ENCODE measurements around the gene KCTD4.
A peak's percentile ranks its signal among the peaks of the same experiment; 100 is the strongest.

KCTD4 gene

DNA sequence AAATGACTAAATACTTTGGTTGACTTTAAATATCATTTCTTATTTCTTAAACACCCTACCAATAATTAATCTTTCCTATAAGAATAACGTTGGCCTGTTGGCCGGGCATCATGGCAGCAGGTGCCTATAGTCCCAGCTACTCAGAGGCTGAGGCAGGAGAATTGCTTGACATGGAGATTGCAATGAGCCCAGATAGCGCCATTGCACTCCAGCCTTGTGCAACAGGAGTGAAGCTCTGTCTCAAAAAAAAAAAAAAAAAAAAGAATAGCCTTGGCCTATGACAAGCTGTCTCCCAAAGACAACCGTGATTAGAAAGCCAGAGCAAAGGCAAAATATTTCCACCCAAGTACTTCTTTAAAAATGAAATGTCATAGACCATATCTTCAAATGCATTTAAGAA is 24.5 kb upstream of the KCTD4 start:
- DNase-seq (ENCODE audit: low read depth): no peak
- TF ChIP-seq, protein P1, sequence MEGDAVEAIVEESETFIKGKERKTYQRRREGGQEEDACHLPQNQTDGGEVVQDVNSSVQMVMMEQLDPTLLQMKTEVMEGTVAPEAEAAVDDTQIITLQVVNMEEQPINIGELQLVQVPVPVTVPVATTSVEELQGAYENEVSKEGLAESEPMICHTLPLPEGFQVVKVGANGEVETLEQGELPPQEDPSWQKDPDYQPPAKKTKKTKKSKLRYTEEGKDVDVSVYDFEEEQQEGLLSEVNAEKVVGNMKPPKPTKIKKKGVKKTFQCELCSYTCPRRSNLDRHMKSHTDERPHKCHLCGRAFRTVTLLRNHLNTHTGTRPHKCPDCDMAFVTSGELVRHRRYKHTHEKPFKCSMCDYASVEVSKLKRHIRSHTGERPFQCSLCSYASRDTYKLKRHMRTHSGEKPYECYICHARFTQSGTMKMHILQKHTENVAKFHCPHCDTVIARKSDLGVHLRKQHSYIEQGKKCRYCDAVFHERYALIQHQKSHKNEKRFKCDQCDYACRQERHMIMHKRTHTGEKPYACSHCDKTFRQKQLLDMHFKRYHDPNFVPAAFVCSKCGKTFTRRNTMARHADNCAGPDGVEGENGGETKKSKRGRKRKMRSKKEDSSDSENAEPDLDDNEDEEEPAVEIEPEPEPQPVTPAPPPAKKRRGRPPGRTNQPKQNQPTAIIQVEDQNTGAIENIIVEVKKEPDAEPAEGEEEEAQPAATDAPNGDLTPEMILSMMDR (IDR thresholded peaks at IDR 0.05; ENCODE audit: insufficient read depth, low read depth, low read length, missing control alignments): no peak

DNA sequence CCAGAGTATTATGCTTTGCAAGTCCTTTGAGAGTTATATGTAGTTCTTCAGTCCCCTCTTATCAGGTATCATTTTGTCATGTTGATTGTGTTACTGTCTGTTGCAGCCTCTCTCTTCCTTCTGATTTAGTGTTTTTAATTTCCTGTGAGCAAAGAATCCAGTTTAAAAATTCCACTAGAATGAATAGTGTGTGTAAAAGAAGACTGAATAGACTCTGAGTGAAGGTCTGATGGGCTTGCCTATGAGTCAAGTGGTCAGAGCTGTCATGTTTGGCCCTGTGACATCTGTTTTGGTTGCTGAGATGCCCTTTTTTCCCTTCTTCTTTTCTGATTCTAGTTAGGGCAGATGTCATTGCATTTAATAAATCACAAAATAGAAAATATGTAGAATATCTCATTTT is 23.3 kb upstream of the KCTD4 start:
- DNase-seq (ENCODE audit: low read depth): no peak
- no peak overlapping the region for H3K4me3 ChIP-seq (ENCODE audit: low read length)
- TF ChIP-seq, protein P1 (IDR thresholded peaks at IDR 0.05; ENCODE audit: insufficient read depth, low read depth, low read length, missing control alignments): no peak

More for the DNA sequence above, 24.5 kb upstream of the KCTD4 start:
- H3K4me3 ChIP-seq (ENCODE audit: low read length): no peak overlapping the region

DNA sequence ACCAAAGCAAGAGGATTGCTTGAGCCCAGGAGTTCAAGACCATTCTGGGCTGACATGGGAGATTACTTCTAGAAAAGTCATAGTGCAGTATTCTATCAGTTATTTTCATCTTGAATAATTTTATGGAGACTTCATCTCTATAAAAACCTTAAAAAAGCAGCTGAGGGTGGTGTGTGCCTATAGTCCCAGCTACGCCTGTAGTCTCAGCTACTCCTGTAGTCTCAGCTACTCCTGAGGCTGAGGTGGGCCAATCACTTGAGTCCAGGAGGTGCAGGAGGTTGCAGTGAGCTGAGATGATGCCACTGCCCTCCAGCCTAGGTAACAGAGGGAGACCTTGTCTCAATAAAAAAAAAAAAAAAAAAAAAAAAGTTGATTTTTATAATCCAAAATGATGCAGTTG is 22.1 kb upstream of the KCTD4 start:
- H3K4me3 ChIP-seq (ENCODE audit: low read length): no peak overlapping the region
- no peak for DNase-seq (ENCODE audit: low read depth)
- TF ChIP-seq, protein P1 (IDR thresholded peaks at IDR 0.05; ENCODE audit: insufficient read depth, low read depth, low read length, missing control alignments): no peak

DNA sequence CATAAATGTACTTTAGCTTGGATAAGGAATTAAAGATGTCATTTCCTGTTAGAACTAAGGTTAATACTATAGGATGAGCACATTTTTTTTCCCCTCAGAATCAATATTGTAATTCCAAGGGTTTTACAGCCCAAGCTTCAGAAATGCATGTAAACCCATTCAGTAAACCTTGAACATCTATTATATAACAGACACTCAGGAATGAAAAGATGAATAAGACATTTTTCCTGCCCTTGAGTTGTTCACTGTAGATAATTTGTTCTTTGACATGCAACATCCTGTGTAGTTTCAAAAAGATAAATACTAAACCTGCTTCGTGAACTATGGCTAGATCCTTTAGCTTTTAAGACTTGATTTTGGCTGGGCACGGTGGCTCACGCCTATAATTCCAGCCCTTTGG is 21.7 kb upstream of the KCTD4 start:
- DNase-seq (ENCODE audit: low read depth): no peak
- TF ChIP-seq, protein P1 (IDR thresholded peaks at IDR 0.05; ENCODE audit: insufficient read depth, low read depth, low read length, missing control alignments): no peak
- H3K4me3 ChIP-seq (ENCODE audit: low read length): no peak overlapping the region

DNA sequence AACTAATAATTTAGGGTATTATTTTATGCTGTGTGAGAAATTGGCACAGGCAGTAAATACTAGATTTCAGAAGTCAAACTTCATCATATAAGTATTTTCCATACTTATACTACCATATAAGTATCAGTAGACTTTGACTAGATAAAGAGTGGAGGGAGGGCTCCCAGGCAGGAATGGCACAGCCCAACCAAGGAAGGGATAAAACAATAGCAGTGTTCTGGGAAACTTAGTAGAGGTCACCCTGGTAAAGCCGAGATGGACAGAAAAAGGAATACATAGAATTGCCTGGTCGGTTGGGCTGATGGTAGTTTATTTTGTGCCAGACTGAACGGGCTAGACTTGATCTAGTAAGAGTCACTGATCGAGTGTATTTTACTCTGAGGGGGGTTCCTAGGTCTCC is 19.6 kb upstream of the KCTD4 start:
- no peak for DNase-seq (ENCODE audit: low read depth)
- TF ChIP-seq, protein P1 (IDR thresholded peaks at IDR 0.05; ENCODE audit: insufficient read depth, low read depth, low read length, missing control alignments): no peak
- no peak overlapping the region for H3K4me3 ChIP-seq (ENCODE audit: low read length)

DNA sequence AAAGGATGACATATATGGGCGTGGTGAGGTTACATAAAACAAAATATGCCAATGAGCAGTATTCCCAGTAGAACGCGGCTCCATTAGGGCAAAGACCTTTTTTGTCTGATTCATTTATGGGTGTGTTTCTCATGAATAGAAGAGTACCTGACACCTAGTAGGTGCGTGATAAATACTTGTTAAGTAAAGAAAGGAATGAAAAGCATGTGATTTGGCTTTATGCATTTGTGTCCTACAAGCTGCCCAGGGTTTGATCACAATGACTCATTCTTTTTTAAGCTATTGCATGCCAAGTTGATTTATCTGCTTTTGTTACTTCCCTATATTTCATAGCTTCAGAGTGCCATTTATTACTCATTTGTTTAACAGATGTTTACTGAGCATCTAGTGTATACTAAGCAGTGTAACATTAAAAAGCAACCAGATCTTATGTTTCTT is 19.1 kb upstream of the KCTD4 start:
- no peak overlapping the region for H3K4me3 ChIP-seq (ENCODE audit: low read length)
- TF ChIP-seq, protein P1 (IDR thresholded peaks at IDR 0.05; ENCODE audit: insufficient read depth, low read depth, low read length, missing control alignments): no peak
- DNase-seq (ENCODE audit: low read depth): peak; percentile 98

DNA sequence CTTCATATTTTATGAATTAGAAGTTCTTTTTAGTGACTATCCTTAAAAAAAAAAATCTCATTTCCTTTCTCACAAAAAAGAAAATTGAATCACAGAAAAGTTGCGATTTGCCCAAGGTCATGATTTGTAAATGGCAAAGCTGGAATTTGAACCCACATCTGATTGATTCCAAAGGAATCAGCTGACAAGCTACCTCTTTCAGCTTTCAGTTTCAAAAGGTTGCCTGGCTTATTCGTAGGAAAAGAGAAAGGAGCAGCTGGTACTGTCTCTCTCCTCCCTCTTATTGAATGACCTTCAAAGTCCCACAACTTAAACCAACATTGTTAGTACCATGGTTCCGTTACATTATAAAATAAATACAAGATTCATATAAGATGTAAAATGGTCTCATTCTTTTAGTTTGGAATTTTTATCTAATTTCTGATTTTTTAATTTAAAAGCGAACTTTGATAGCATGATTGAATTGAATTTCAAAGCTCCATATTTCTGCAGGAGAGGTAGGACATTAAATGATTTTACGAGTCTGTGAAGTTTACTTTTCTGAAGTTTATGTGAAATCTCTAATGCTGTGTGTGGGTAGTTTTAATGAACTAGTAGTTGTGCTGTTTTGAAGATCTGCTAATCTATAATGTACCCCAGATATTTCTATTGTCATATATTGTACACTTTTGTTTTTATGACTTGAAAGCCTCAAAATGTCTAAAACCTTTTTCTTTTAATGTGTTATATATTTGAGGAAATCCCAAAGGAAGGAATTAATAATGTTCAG is 18.5 kb upstream of the KCTD4 start:
- no peak overlapping the region for H3K4me3 ChIP-seq (ENCODE audit: low read length)
- peak; percentile 32 for DNase-seq (ENCODE audit: low read depth)
- TF ChIP-seq, protein P1 (IDR thresholded peaks at IDR 0.05; ENCODE audit: insufficient read depth, low read depth, low read length, missing control alignments): no peak
